HG02840 (cell line): ENCODE measurements around the gene DOK6.
"Not testable (repeated sequence)": the region's sequence is repeated elsewhere in the genome, so short reads cannot be mapped to it uniquely, and the experiment has no call there.

Experiments
- ATAC-seq: cut with Tn5 transposase; IDR thresholded peaks from one replicate; pipeline ENCODE4 v1.9.1; 2021; ENCODE audit warnings: mild to moderate bottlenecking, moderate library complexity, moderate number of reproducible peaks; ENCODE audit not compliant: unreplicated experiment, low FRiP score

Gene DOK6

DNA sequence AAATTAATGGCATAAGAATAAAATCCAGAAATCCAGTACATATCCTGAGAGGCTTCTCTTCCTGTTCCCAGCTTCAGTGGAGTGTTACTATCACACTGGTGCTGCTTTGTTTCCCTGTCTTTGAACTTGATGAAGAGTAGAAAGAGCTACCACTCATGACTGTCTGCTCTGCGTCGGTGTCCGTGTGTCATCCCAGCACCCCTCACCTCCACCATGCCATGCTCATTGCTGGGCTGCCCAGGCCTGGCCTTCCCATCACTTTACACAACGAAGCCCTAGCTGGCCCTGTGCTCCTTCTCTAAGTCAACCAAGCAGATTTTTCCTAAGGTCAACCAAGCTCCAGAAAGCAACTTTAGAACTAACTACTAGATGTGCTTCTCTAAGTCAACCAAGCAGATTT lies 215.4 kb downstream of the DOK6 start:
- ATAC-seq: no peak

DNA sequence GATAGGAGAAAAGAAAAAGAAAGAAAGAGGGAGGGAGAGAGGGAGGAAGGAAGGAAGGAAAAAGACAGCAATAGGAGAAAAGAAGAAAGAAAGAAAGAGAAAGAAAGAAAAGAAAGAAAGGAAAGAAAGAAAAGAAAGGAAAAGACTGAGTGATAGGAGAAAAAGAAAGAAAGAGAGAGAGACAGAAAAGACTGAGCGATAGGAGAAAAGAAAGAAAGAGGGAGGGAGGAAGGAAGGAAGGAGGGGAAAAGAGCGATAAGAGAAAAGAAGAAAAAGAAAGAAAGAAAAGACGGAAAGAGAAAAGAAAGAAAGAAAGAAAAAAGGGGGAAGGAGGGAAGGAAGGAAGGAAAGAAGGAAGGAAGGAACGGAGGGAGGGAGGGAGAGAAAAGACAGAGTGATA lies 216.7 kb downstream of the DOK6 start:
- no peak for ATAC-seq

DNA sequence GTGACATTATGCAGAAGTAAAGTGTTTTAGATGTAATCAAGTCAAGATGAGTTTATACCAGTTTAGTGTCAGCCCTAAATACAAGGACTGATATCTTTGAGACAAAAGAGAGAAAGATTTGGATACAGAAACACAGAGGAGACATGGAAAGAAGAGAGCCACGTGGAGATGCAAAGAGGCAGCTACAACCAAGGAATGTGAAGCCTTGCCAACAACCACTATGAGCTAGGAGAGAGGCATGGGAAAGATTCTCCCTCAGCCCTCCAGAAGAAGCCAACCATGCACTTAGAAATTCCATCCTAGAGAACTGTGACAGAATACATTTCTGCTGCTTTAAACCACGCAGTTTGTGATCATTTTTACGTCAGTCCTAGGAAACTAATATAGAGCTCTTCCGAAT lies 217.2 kb downstream of the DOK6 start:
- no peak for ATAC-seq

DNA sequence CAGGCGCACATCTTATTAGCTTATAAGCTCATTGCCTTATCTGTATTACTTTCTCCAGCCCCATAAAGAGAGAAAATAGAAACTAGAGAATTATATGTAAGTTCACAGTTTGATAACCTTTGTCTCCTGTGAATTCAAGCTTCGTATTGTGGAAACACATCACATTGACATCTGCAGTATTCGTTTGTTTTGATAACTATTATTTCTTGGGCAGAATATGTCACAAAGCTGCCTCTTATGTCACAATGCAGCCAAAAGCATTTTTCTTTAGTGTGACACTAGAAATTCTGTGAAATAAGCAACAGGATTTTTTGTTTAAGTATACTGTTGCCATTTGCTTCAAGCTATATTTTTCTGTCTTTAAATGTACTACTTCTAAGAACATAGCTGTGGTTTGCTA lies 221.5 kb downstream of the DOK6 start:
- ATAC-seq: no peak

DNA sequence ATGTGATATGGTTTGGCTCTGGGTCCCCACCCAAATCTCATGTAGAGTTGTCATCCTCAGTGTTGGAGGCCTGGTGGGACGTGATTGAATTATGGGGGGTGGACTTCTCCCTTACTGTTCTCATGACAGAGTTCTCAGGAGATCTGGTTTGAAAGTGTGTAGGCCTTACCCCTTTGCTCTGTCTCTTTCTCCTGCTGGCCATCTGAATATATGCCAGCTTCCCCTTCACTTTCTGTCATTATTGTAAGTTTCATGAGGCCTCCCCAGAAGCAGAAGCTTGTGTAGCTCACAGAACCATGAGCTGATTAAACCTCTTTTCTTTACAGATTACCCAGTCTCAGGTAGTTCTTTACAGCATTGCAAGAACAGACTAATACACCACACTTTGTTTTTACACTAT lies 222.3 kb downstream of the DOK6 start:
- no peak for ATAC-seq

DNA sequence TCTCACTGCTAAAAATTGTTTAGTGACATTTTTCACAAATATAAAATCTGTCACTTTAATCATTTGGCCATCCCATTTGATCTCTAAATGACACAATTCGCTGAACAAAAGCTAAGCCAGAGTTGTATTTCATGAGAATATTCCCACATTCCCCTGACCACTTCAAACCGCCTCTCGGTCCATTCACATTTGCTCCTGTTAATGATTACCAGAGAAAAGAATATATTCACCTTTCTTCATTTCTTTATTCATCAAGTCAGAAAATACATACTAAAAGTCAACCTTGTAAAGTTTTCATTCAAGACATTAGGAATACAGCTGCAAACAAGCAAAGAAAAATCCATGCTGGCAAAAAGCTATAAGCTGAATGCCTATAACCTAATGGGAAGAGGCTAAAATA lies 225.5 kb downstream of the DOK6 start:
- ATAC-seq: no peak

DNA sequence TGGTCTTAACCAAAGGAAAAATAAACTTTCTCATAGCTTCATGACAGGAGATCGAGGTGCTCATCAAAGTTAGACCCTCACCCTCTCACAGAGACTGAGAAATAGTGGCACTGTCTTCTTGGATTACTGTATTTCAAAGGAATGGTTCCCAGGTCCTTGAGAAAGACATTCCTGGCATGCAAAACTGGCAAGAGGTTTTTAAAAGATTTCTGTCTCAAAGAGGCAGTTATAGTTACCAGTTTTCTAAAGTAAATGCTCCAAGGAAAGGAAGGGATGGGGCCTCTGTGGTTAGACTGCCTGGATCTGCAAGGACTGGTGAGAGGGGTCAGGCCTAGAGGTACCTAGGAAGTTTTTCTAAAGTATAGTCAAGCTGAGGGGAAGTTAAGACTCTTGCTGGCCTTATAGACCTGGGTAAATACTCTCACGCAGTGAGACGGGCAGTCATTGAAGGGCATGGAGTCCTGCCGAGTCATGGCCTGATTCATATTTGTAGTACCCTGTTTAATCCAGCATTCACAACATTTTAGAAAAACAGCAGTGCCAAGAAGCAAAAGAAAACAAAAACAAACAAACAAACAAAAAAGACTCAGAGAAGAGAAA lies 226.1 kb downstream of the DOK6 start:
- ATAC-seq: no peak

DNA sequence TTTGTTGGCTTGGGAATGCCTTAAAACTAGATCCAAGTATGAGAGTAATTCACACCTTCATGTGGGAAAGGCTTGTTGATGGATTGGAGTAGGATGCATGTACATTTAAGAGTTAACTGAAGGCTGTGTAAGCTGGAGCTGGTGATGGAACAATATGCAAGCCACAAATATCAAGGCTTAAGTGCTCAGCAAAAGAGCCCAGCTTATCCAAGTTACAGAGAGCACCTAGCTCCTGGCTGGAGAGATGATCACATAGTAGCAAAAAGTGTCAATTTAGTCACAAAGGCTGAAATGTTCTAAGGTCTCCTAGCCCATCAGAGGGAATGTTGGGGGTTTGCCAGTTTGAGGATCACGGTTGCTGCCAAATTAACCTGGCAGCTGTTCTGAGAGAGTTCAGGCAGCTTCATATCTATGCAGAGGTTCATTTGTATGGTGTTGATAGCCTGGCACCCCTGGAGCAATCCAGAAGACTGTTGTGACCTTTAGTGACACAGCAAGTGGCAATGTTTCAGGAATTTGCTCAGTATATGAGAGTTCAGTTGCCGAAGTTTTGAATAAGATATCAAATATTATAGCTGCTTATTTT lies 228.2 kb downstream of the DOK6 start:
- ATAC-seq: no peak

DNA sequence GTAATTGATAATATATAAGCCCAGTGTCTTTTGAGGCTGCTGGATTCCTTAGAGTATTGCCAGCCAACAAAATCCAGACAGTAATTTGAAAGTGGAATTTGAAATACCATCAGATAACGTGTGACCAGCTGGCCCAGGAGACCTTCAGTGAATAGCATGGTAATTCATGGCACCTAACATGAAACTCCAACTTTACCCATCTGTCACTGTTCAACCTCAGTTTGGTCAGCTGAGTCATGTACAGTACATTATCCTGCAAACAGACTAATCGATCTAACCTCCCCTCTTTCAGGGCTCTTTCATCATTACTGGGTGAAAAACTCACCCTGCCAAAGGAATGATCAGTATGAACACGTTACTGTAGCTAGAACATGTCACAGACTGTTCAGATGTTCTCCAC lies 230.6 kb downstream of the DOK6 start:
- no peak for ATAC-seq

DNA sequence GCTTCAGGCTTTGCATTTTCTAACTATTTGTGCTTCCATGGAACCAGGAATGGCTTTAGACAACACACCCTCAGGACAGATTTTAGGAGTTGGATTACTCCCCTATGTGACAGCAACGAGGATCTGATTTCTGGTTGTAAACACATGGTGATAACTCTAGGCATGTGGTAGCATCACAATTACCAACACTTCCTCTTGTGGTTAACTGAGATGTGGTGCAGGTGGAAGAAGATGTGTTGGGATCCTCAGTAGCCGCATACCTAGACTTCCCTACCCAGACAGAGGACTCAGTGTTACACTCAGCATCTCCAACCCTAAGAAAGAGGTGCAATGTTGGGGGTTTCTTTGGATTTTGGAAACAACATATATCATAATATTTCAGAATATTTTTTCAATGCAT lies 234.8 kb downstream of the DOK6 start:
- ATAC-seq: no peak

DNA sequence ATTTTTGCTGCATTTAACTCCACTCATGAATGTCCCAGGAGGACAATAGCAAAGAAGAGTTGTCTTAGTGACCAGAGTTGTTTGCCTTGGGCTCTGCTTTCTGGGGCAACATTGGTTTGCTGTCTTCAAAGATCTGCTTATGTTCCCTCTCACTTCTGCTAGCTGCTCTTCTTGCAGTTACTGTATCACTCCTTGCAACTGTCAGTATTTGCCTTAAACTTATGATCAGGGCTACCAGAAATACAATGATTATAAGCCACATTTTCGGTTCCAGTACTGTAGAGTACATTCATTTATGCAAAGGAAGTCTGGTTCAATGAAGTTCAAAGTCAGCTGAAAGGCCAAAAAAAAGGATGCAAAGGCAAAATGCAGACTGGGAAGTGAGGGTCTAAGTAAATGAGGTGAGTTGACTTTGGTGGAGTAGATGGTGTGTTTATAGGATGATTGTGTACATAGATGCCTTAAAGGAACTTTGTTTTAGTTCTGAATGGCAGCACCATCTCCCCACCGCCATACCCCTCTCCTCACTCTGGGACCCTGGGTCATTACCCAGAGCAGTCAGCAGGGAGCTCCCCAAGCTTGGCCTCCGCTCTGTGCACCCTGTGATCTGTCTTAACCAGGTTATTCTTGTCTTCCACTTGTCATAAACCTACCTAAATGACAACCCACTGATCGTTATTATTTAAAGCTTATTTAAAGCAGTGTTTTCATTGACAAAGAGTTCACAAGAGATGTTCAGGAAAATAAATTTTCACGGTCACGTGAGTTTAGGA lies 236.0 kb downstream of the DOK6 start:
- ATAC-seq: peak; percentile 53

DNA sequence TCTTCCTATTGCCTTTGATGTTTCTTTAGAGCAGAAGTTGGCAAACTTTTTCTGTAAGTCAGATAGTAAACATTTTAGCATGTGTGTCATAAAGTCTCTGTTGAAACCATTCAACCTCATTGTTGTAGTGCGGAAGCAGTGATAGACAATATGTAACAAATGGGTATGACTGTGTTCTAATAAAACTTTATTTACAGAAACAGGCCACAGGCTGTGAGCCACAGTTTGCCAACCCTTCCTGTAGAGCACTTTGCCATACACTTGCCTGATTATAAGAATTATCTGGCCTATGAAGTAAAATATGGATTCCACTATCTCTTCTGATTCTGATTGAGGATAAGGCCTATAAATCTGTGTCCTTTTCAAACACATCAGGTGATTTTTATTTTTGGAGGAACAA lies 237.4 kb downstream of the DOK6 start:
- no peak for ATAC-seq

DNA sequence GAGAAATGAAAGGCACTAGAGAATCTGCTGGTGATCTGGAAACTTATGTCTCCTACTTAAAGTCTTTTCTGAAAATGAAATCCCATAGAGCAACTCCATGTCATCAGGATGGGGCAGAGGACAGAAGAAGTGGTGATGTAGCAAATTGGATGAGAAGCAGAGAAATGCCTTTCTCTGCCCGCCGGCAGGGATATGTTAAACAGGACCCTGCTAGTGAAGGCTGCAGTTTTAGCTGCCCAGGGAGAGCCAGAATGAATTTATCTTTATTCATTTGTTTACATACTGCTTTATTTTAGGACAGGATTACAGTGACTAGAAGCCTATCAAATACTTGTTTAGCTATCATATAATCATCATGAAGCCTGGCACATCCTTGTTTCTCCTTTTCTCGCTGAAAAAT lies 247.0 kb downstream of the DOK6 start:
- no peak for ATAC-seq

DNA sequence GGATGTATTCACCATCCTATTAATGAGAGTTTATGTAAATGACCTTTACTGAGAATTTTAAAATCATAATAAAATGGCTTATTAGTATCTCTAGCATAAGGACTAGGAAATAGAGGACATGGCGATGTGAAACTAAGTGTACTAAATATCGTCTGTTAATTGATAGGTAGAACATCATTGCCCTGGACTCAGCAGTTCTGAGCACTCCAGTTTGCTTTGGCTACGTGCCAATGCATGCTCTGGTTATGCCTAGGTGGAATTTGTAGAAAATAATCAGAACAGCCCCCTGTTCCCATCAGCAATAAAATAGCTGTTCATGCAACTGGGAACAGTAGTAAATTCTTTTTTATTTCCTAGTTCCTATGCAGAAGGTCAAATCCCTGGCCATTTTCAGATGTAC lies 247.8 kb downstream of the DOK6 start:
- ATAC-seq: no peak

DNA sequence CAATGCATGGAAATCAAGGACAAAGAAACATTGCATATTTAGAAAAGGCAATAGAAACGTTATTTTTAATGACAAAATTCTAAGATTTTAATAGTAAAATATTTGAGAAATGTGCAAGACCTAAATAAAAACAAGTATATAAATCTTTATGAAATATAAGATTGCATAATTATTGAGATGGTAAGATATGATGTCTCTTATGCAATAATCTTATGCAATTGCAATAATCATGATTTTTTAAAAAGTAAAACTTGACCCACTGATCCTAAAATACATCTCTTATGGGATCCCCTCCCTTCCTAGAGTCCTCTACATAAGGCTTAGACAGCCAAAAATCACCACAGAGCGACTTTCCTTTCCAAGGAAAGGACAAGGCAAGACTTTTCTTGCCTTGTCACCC lies 249.0 kb downstream of the DOK6 start:
- ATAC-seq: no peak

DNA sequence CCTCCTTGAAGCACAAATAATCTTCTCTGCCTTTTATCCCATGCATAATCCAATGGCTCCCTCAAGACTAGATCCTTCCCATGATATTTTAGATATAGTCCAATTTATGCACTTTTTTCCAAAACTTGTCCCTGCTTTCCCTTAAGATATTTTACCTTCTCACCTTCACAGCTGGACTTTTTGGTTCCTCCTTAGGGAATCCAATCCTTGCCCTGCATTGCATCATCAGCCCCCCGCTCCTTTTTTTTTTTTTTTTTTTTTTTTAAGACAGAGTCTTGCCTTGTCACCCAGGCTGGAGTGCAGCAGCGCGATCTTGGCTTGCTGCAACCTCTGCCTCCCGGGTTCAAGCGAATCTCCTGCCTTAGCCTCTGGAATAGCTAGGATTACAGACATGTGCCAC lies 250.6 kb downstream of the DOK6 start:
- ATAC-seq: no peak

DNA sequence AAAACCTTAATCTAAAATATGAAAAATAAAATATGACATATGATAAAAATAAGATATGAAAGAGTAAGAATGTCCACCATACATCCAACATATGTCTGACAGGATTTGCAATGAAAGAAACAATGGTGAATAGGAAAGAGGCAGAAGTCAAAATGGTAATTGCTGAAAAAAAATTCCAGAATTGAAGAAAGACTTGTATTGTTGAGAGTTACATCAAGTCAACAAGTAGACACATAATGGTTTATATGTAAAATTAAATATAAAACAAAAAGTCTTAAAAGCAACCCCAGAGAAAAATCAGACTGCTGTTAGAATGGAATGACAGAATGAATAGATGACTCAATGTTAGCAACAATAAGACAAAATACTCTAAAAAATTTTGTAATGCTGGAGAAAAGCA lies 255.1 kb downstream of the DOK6 start:
- no peak for ATAC-seq

DNA sequence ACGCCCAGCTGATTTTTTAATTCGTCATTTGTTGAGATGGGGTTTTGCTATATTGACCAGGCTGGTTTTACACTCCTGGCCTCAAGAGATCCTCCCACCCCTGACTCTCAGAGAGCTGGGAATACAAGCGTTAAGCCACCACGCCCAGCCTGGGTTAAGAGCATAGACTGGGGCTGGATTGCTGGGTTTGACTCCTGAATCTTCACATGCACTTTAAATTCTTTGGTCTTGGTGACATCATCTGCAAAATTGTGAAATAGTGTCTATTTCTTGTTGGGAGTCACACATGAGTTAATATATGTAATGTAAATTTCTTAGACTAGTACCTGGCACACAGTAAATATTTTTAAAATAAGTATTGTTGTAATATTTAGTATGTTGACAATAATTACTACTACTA lies 257.4 kb downstream of the DOK6 start:
- no peak for ATAC-seq

DNA sequence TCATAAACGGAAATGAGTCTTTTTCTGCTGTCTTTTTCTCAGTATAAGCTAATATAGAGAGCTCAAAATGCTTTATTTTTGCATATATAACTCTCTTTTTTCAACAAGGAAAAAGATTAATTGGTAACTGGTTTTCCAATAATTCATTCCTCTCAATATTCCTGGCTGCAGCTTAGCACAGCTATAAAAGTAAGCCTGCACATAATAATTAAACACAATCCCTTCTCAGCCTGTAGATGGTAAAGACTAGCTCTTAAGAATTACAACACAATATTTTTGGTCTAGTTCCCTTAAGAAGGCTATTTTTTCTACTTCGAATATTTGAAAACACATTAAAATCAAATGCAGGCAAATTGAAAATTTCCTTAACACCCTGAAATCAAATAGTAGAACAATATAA lies 258.0 kb downstream of the DOK6 start:
- ATAC-seq: no peak

DNA sequence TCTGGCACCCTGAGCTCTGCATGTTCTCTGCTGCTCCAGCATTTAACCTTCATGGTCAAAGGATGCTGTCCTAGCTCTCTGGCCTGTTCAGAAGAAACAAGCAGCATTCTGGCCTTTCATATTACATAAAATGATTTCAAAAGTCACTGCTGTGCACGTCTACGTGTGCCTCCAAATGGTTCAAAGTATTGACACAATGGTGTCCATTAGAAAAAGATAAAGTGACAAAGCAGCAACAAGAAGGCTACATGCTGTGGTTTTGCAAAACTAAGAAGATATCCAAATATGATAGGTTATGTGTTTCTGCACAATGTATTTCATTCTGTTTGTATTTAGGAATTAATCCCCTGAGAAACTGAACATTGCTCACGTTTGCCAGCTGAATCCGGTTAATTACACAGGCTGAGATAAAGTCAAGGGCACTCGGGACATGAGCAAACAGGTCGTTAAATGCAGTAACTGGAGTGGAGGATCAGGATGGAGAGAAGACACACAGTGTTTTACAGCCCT lies 258.5 kb downstream of the DOK6 start:
- ATAC-seq: no peak

DNA sequence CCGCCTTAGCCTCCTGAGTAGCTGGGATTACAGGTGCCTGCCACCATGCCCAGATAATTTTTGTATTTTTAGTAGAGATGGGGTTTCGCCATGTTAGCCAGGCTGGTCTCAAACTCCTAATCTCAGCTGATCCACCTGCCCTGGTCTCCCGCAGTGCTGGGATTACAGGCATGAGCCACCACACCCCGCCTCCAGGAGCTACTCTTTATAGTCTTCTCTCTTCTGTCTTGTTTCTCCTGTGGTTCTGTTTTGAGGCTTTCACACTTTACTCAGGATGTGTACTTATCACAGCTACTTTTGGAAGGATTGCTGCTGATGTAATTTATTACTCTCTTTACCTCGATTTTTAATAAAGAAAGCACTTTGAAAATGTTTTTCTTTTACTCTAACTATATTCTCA lies 261.4 kb downstream of the DOK6 start:
- ATAC-seq: not testable (repeated sequence)

DNA sequence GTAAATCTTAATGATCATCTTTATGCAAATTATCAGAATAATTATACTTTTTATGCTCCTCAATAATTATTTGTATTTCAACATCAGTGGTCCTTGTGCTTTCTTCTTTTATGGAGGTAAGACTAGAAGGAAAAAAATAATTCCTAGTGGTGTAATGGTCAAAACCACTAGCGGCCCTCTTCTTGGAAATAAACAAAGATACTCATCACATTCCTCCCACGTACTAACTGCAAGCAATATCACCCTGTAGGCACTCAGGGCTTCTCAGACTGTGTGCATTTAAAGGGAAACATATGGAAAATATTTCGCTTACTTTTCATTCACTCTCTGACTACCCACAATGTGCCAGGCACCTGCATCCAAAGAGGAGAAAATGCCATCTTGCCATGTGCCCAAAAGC lies 263.7 kb downstream of the DOK6 start:
- ATAC-seq: no peak
